ENCODE measurements around the gene APBA2. TPM values are rescaled to one million over a fixed set of nuclear protein-coding genes. Genes with fewer than 3 reads are reported as not detected.

The APBA2 gene
- total and polyA plus RNA-seq, 2 of the 13 experiments (the other 11 are each of a cell fraction or from before 2014, with no cell fraction given) = 0.62 to 2.3 TPM

GRCh38 chr15:28876845-28877185 is 9.0 kb upstream of the APBA2 start:
- Histone ChIP-seq H4K20me1 (ENCODE audit: insufficient read depth, low read length) (no peaks in the 10 kb centered on the region), H3K4me1 (ENCODE audit: insufficient read depth, low read length) (peaks cover 27% of the 10 kb centered on the region), H3K9ac (ENCODE audit: insufficient read depth, low read depth, low read length) (no peak overlapping the region), H3K4me3 (replicated peaks in 1 of 3; ENCODE audit: insufficient read depth in 1 of 3, low read depth in 2 of 3, low read length in 3 of 3) (no peak overlapping the region), H3K27ac (ENCODE audit: extremely low read length, insufficient read depth, low read length) (no peak overlapping the region), H3K27me3 (ENCODE audit: control insufficient read depth in 1 of 2, insufficient read depth in 2 of 2, low read length in 2 of 2) (no peaks in the 10 kb centered on the region), H3K36me3 (replicated peaks in 1 of 2; ENCODE audit: control insufficient read depth in 1 of 2, insufficient read depth in 2 of 2, low read length in 2 of 2) (no peaks in the 10 kb centered on the region), H2AFZ (ENCODE audit: low read length) (no peak overlapping the region), H3K79me2 (ENCODE audit: insufficient read depth, low read length) (no peaks in the 10 kb centered on the region), H3K9me3 (ENCODE audit: low read length) (no peaks in the 10 kb centered on the region), H3K4me2 (ENCODE audit: low read depth, low read length) (no peak overlapping the region)
- FAIRE-seq = no peak
- ATAC-seq = no peak
- in situ Hi-C loops (cut with HindIII; ENCODE audit: extremely low pct_ligation_motif_present, low pct_unique_long_range_greater_than_20kb) = no loop called here
- CTCF ChIA-PET (ENCODE audit: low intra/inter-chr PET ratio, low total read pairs) = no interaction called here
- no peak for DNase-seq (ENCODE audit: low spot score)
- intact Hi-C loops (cut with micrococcal nuclease; ENCODE audit: unreplicated experiment) = no loop called here
- 0% methylated on average over 2 of the region's 8 CpGs for WGBS (ENCODE audit: low lambda C conversion rate)
- BruUV-seq (replicated peaks) = no TSS peak
- POLR2A ChIA-PET = no interaction called here
- no peak for TF ChIP-seq ZNF556 (CRISPR knock-in tag; IDR thresholded peaks at IDR 0.05; ENCODE audit: borderline replicate concordance)
- no peak for TF ChIP-seq CREM (IDR thresholded peaks at IDR 0.05)
- TF ChIP-seq CREM (CRISPR knock-in tag; IDR thresholded peaks at IDR 0.05) = no peak
- no peak for TF ChIP-seq ZNF138 (CRISPR knock-in tag; IDR thresholded peaks at IDR 0.05; ENCODE audit: low read depth)

- Histone ChIP-seq H3K4me2 (ENCODE audit: low read depth, low read length) (no peak overlapping the region), H3K4me3 (replicated peaks in 1 of 3; ENCODE audit: insufficient read depth in 1 of 3, low read depth in 2 of 3, low read length in 3 of 3) (no peak overlapping the region), H3K9me3 (ENCODE audit: low read length) (no peaks in the 10 kb centered on the region), H3K9ac (ENCODE audit: insufficient read depth, low read depth, low read length) (no peak overlapping the region), H3K36me3 (replicated peaks in 1 of 2; ENCODE audit: control insufficient read depth in 1 of 2, insufficient read depth in 2 of 2, low read length in 2 of 2) (no peaks in the 10 kb centered on the region), H3K27me3 (ENCODE audit: control insufficient read depth in 1 of 2, insufficient read depth in 2 of 2, low read length in 2 of 2) (no peaks in the 10 kb centered on the region), H3K4me1 (ENCODE audit: insufficient read depth, low read length) (peaks cover 25% of the 10 kb centered on the region), H3K79me2 (ENCODE audit: insufficient read depth, low read length) (no peaks in the 10 kb centered on the region), H4K20me1 (ENCODE audit: insufficient read depth, low read length) (no peaks in the 10 kb centered on the region), H3K27ac (ENCODE audit: extremely low read length, insufficient read depth, low read length) (no peak overlapping the region), H2AFZ (ENCODE audit: low read length) (no peak overlapping the region)
- ChIA-PET CTCF (ENCODE audit: low intra/inter-chr PET ratio, low total read pairs) (no interaction called here), POLR2A (no interaction called here)
- no TSS peak for BruUV-seq (replicated peaks)
- TF ChIP-seq ZNF274 (CRISPR knock-in tag; IDR thresholded peaks at IDR 0.05) = no peak
- FAIRE-seq = no peak
- 61% methylated on average over 8 of the region's 15 CpGs for WGBS (ENCODE audit: low lambda C conversion rate)
- DNase-seq (ENCODE audit: low spot score) = no peak
- intact Hi-C loops (cut with micrococcal nuclease; ENCODE audit: unreplicated experiment) = no loop called here
- ATAC-seq = no peak
- in situ Hi-C loops (cut with HindIII; ENCODE audit: extremely low pct_ligation_motif_present, low pct_unique_long_range_greater_than_20kb) = no loop called here
Observed at GRCh38 chr15:28878209-28878608, 7.6 kb upstream of the APBA2 start.

Data from HepG2 (cell line).